HepG2 (cell line): Measurements from ENCODE around the gene DTHD1. TPM values are rescaled to one million over a fixed set of nuclear protein-coding genes. Genes with fewer than 3 reads are reported as not detected.
A peak's percentile ranks its signal among the peaks of the same experiment; 100 is the strongest.

Source experiments
- ATM ChIP-seq: fragments of 450-650 bp; IDR thresholded peaks from 2 replicates; pipeline ENCODE4 v1.7.1; 2017; ENCODE audit warnings: mild to moderate bottlenecking, borderline replicate concordance
- CCAR2 ChIP-seq: fragments of 200-400 bp; formaldehyde crosslinking; optimal IDR thresholded peaks from 2 replicates; pipeline ENCODE3; 2018; ENCODE audit warnings: low read depth, mild to moderate bottlenecking, low read length, moderate library complexity
- RBM39 ChIP-seq: fragments of 200-400 bp; formaldehyde crosslinking; IDR thresholded peaks from one replicate; pipeline ENCODE4 v1.6.1; 2018; ENCODE audit warnings: antibody characterized with exemption, mild to moderate bottlenecking, low read depth, low read length; ENCODE audit not compliant: poor library complexity, severe bottlenecking
- SRF ChIP-seq: IDR thresholded peaks from 2 replicates; pipeline ENCODE4 v1.6.1; 2011; ENCODE audit warnings: mild to moderate bottlenecking, low read depth, low read length, moderate library complexity
- ZNF264 ChIP-seq: sonication (generic); formaldehyde crosslinking; IDR thresholded peaks from 2 replicates; pipeline ENCODE4 v1.4.0; 2020; ENCODE audit warnings: missing genetic modification reagents
- ZNF446 ChIP-seq: sonication (generic); formaldehyde crosslinking; IDR thresholded peaks from 2 replicates; pipeline ENCODE4 v1.5.0; 2020; ENCODE audit warnings: mild to moderate bottlenecking, missing genetic modification reagents
- ZNF547 ChIP-seq: sonication (generic); formaldehyde crosslinking; IDR thresholded peaks from 2 replicates; pipeline ENCODE4 v1.5.1; 2020; ENCODE audit warnings: mild to moderate bottlenecking, missing genetic modification reagents
- polyA plus RNA-seq, 8 experiments: library from polyadenylated mRNA; depleted of rRNA in 3 of 8; stranded (reverse) in 7 of 8; unstranded in 1 of 8; fragments of >200 nt; fragmentation: Illumina TruSeq in 4 of 8; extraction: Trizol in 4 of 8; gene quantifications; 2 replicates each; pipeline versions ENCODE4 v1.2.1 to v1.2.3, GENCODE V29; 2011 to 2016; ENCODE audit warnings: low read depth in 4 of 8, missing spikeins in 1 of 8, mixed read lengths in 1 of 8; ENCODE audit not compliant: insufficient read depth in 1 of 8
- total RNA-seq, 5 experiments: library from RNA; depleted of rRNA; stranded (reverse); fragments of >200 nt; fragmentation: Illumina TruSeq; extraction: Trizol; gene quantifications; 2 replicates each; pipeline ENCODE4 v1.2.3, GENCODE V29; 2016; ENCODE audit warnings: low read depth in 1 of 5
- TF ChIP-seq, protein P1 (sequence below): sonication (generic); formaldehyde crosslinking; IDR thresholded peaks from 2 replicates; pipeline ENCODE4 v1.5.0; 2020; ENCODE audit warnings: mild to moderate bottlenecking, missing genetic modification reagents, borderline replicate concordance
- TF ChIP-seq, protein P2 (sequence below): sonication (generic); formaldehyde crosslinking; IDR thresholded peaks from 2 replicates; pipeline ENCODE4 v1.8.1; 2023; ENCODE audit warnings: mild to moderate bottlenecking, missing genetic modification reagents
- TF ChIP-seq, protein P3 (sequence below): IDR thresholded peaks from 2 replicates; pipeline ENCODE4 v1.6.1; 2016; ENCODE audit warnings: low read depth, control low read depth
- TF ChIP-seq, protein P4 (sequence below): IDR thresholded peaks from 2 replicates; pipeline ENCODE4 v1.6.1; 2016; ENCODE audit warnings: missing genetic modification reagents, missing compliant biosample characterization
- TF ChIP-seq, protein P5 (sequence below): sonication (generic); formaldehyde crosslinking; IDR thresholded peaks from 2 replicates; pipeline ENCODE4 v1.4.0; 2020; ENCODE audit warnings: missing genetic modification reagents
- TF ChIP-seq, protein P6 (sequence below): sonication (generic); formaldehyde crosslinking; IDR thresholded peaks from 2 replicates; pipeline ENCODE4 v1.8.0; 2022; ENCODE audit warnings: missing genetic modification reagents, mild to moderate bottlenecking, inconsistent platforms, borderline replicate concordance
- TF ChIP-seq, protein P7 (sequence below): sonication (generic); formaldehyde crosslinking; IDR thresholded peaks from 2 replicates; pipeline ENCODE4 v1.8.1; 2023; ENCODE audit warnings: missing genetic modification reagents, mild to moderate bottlenecking, borderline replicate concordance
- TF ChIP-seq, protein P8 (sequence below): sonication (generic); formaldehyde crosslinking; IDR thresholded peaks from 2 replicates; pipeline ENCODE4 v1.4.0; 2020; ENCODE audit warnings: missing genetic modification reagents

Gene DTHD1
- total and polyA plus RNA-seq, 2 of the 13 experiments (the other 11 are each of a cell fraction or from before 2014, with no cell fraction given): not detected

DNA sequence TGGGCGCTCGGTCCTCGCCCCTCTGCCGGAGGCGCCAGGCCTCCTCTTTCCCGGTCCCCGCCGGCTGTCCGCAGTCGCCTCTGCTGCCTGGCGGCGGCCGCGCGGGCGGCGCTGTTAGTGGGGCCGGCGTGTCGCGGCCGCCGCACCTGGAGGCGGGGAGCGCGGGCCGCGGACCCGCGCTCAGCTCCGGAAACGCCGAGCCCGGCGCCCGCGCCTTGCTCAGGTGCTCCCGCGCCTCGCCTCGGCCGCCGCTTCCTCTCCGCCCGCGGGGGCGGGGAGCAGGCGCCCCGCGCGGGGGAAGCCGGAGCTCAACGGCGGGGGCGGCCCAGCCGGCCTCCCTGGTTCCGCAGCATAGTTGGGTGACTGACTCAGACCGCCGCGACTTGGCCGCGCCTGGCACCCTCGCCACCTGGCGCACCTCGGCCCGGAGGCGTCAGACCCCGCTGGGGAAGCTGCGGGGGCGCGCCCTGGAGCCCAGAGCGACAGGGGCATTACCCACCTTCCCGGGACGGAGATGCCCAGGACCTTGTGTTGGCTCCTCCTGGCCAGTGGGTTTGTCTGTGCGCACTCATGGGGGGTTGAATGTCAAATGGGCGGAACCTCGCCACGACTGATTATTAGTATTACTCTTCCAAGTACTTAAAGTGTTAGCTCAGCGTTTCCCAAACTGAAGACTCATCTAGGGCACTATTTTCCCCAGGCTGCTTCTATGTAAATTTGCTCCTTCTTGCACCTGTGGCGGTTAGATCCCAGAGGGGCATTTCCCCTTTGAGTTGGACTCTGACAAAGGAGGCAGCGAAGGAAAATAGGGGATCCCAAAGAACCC, 36.9 kb upstream of the DTHD1 start, which contains the start of gene ARAP2 (continued):
- TF ChIP-seq, protein P1, sequence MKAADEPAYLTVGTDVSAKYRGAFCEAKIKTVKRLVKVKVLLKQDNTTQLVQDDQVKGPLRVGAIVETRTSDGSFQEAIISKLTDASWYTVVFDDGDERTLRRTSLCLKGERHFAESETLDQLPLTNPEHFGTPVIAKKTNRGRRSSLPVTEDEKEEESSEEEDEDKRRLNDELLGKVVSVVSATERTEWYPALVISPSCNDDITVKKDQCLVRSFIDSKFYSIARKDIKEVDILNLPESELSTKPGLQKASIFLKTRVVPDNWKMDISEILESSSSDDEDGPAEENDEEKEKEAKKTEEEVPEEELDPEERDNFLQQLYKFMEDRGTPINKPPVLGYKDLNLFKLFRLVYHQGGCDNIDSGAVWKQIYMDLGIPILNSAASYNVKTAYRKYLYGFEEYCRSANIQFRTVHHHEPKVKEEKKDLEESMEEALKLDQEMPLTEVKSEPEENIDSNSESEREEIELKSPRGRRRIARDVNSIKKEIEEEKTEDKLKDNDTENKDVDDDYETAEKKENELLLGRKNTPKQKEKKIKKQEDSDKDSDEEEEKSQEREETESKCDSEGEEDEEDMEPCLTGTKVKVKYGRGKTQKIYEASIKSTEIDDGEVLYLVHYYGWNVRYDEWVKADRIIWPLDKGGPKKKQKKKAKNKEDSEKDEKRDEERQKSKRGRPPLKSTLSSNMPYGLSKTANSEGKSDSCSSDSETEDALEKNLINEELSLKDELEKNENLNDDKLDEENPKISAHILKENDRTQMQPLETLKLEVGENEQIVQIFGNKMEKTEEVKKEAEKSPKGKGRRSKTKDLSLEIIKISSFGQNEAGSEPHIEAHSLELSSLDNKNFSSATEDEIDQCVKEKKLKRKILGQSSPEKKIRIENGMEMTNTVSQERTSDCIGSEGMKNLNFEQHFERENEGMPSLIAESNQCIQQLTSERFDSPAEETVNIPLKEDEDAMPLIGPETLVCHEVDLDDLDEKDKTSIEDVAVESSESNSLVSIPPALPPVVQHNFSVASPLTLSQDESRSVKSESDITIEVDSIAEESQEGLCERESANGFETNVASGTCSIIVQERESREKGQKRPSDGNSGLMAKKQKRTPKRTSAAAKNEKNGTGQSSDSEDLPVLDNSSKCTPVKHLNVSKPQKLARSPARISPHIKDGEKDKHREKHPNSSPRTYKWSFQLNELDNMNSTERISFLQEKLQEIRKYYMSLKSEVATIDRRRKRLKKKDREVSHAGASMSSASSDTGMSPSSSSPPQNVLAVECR (CRISPR knock-in tag): peak; percentile 18; the same call in 1 of the 2 replicates
- TF ChIP-seq ATM (no peak), RBM39 (peak; percentile 27), CCAR2 (no peak), ZNF547 (CRISPR knock-in tag) (no peak), SRF (no peak), ZNF264 (CRISPR knock-in tag) (no peak), ZNF446 (CRISPR knock-in tag) (no peak)
- TF ChIP-seq, protein P2, sequence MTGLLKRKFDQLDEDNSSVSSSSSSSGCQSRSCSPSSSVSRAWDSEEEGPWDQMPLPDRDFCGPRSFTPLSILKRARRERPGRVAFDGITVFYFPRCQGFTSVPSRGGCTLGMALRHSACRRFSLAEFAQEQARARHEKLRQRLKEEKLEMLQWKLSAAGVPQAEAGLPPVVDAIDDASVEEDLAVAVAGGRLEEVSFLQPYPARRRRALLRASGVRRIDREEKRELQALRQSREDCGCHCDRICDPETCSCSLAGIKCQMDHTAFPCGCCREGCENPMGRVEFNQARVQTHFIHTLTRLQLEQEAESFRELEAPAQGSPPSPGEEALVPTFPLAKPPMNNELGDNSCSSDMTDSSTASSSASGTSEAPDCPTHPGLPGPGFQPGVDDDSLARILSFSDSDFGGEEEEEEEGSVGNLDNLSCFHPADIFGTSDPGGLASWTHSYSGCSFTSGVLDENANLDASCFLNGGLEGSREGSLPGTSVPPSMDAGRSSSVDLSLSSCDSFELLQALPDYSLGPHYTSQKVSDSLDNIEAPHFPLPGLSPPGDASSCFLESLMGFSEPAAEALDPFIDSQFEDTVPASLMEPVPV (CRISPR knock-in tag): no peak
- TF ChIP-seq, protein P3, sequence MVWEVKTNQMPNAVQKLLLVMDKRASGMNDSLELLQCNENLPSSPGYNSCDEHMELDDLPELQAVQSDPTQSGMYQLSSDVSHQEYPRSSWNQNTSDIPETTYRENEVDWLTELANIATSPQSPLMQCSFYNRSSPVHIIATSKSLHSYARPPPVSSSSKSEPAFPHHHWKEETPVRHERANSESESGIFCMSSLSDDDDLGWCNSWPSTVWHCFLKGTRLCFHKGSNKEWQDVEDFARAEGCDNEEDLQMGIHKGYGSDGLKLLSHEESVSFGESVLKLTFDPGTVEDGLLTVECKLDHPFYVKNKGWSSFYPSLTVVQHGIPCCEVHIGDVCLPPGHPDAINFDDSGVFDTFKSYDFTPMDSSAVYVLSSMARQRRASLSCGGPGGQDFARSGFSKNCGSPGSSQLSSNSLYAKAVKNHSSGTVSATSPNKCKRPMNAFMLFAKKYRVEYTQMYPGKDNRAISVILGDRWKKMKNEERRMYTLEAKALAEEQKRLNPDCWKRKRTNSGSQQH (CRISPR knock-in tag): no peak
- TF ChIP-seq, protein P4, sequence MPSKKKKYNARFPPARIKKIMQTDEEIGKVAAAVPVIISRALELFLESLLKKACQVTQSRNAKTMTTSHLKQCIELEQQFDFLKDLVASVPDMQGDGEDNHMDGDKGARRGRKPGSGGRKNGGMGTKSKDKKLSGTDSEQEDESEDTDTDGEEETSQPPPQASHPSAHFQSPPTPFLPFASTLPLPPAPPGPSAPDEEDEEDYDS: no peak
- TF ChIP-seq, protein P5, sequence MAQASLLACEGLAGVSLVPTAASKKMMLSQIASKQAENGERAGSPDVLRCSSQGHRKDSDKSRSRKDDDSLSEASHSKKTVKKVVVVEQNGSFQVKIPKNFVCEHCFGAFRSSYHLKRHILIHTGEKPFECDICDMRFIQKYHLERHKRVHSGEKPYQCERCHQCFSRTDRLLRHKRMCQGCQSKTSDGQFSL (CRISPR knock-in tag): no peak
- TF ChIP-seq, protein P6, sequence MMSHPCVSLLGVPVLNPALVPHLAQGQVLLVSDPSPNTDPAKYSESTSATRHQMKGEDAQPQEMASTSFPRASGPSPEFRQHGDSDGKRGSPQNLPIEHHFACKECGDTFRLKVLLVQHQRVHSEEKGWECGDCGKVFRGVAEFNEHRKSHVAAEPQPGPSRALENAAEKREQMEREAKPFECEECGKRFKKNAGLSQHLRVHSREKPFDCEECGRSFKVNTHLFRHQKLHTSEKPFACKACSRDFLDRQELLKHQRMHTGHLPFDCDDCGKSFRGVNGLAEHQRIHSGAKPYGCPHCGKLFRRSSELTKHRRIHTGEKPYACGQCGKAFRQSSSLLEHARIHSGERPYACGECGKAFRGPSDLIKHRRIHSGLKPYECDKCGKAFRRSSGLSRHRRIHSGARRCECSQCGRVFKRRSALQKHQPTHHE: no peak
- TF ChIP-seq, protein P7, sequence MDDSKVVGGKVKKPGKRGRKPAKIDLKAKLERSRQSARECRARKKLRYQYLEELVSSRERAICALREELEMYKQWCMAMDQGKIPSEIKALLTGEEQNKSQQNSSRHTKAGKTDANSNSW (CRISPR knock-in tag): no peak
- TF ChIP-seq, protein P8, sequence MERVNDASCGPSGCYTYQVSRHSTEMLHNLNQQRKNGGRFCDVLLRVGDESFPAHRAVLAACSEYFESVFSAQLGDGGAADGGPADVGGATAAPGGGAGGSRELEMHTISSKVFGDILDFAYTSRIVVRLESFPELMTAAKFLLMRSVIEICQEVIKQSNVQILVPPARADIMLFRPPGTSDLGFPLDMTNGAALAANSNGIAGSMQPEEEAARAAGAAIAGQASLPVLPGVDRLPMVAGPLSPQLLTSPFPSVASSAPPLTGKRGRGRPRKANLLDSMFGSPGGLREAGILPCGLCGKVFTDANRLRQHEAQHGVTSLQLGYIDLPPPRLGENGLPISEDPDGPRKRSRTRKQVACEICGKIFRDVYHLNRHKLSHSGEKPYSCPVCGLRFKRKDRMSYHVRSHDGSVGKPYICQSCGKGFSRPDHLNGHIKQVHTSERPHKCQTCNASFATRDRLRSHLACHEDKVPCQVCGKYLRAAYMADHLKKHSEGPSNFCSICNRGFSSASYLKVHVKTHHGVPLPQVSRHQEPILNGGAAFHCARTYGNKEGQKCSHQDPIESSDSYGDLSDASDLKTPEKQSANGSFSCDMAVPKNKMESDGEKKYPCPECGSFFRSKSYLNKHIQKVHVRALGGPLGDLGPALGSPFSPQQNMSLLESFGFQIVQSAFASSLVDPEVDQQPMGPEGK: peak; percentile 19; the same call in 1 of the 2 replicates
